ENCODE results near the gene BMPR1A.
"Not testable (repeated sequence)": the region's sequence is repeated elsewhere in the genome, so short reads cannot be mapped to it uniquely, and the experiment has no call there.

BMPR1A gene

DNA sequence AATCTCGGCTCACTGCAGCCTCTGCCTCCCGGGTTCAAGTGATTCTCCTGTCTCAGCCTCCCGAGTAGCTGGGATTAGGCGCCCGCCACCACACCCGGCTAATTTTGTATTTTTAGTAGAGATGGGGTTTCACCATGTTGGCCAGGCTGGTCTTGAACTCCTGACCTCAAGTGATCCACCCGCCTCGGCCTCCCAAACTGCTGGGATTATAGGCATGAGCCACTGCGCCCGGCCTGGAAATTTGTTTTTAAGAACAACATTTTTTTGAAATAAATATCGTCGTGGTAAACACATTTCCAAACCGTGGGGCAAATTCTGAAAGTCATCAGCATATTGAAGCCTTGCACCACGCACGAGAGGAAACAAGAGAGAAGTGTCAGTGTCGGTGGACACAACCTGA, 183.7 kb downstream of the BMPR1A start:
- DNase-seq (ENCODE audit: low read depth in 3 of 3) = not testable (repeated sequence)

GRCh38 chr10:86940677-86941076, 184.3 kb downstream of the BMPR1A start:
- no peak for DNase-seq (ENCODE audit: low read depth in 3 of 3)

- no peak for DNase-seq (ENCODE audit: low read depth in 3 of 3)
Measured at GRCh38 chr10:86941426-86941825, 185.0 kb downstream of the BMPR1A start.

DNA sequence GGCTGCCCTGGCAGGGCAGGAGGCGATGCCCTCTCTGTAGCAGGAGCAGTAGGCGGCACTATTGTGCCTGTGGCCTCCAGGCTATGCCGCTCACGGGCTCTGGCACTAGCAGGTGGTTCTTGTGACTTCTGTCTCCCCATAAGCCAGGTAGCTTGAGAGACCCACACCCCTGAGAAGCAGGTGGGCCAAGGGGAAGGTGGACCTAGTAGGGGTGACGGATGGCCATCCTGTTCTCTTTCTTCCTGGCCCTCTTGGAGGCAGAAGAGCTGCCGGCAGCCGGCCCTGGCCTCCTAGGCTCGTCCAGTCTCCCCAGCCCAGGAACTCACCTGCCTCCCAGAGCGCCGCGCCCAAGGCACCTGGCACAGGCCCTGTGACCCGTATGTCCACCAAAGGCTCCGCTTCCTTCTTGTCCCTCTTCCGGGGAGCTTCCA, 185.6 kb downstream of the BMPR1A start:
- DNase-seq (ENCODE audit: low read depth in 3 of 3) = no peak

DNA sequence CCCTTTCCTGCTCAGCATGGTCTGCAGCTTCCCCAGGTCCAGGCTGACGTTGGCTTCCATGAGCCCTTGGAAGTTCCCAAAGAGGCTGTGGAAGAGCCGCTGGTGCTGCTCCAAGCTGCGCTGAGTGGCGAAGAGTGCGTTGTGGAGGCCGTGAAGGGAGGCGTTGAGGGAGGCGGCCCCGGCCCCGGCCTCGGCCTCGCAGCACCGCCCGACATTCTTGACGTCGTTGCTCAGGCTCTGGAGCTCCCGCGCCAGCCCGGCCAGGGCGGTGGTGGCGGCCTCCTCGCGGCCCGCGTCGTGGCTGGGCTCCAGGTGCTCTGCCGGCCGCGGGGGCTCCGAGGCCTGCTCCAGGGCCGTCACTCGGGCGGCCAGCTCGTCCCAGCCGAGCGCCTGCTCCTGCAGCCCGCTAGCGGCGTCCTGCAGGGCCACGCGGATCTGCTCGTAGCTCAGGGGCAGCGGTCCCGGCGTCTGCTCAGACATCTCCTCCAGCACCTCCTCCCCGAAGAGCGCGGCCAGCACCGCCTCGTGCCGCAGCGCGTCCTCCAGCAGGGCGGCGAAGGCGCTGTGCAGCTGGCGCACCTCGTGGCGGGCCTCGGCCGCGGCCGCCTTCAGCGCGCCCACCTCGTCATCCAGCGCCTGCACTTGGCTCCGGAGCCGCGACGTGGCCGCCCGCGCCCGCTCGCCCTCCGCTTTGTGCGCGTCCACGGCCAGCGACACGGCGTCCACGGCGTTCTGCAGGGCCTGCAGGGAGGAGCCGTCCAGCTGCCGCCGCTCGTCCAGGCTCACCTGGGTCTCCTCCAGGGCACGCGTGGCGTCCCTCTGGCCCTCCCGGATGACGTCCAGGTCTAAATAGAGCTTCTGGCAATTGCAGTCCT, 186.3 kb downstream of the BMPR1A start:
- DNase-seq (ENCODE audit: low read depth in 3 of 3) = no peak

DNA sequence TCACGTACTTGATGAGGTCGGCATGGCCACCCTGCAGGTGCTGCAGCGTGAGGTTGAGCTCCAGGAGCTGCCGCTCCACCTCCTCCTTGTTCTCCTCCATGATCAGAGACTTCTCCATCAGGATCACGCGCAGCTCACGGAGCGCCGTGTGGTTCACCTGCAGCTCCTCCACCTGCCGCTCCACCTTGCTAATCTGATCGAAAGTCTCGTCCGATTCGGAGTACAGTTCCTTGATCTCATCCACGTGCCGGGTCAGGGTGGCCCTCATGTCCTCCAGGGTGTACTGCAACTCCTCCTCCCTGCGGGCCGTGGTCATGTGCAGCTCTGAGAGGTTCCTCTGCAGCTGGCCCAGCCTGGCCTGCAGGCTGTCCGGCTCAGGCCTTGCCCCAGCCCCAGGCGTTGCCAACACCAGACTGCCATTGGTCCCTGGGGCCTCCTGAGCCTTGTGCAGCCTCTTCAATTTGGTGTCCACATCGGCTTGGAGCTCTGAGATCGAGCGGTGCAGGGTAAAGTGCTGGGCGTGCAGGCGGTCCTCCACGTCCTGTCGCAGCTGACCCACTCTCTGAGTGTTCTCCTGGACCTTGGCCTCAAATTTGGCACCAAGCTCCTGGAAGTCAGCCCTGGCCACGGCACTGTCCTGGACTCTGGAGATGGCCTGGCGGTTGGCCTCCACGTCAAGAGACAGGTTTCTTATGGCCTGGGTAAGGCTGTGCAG, 187.1 kb downstream of the BMPR1A start:
- no peak for DNase-seq (ENCODE audit: low read depth in 3 of 3)

- no peak for DNase-seq (ENCODE audit: low read depth in 3 of 3)
Measured at GRCh38 chr10:86944031-86944419, 187.6 kb downstream of the BMPR1A start.

GRCh38 chr10:86944471-86944870, 188.1 kb downstream of the BMPR1A start:
- no peak for DNase-seq (ENCODE audit: low read depth in 3 of 3)

- no peak for DNase-seq (ENCODE audit: low read depth in 3 of 3)
Measured at GRCh38 chr10:86944907-86945306, 188.5 kb downstream of the BMPR1A start.

GRCh38 chr10:86945361-86946212, 189.2 kb downstream of the BMPR1A start:
- no peak for DNase-seq (ENCODE audit: low read depth in 3 of 3)

- DNase-seq (ENCODE audit: low read depth in 3 of 3) = no peak
Measured at GRCh38 chr10:86946213-86947155, 190.1 kb downstream of the BMPR1A start.

DNA sequence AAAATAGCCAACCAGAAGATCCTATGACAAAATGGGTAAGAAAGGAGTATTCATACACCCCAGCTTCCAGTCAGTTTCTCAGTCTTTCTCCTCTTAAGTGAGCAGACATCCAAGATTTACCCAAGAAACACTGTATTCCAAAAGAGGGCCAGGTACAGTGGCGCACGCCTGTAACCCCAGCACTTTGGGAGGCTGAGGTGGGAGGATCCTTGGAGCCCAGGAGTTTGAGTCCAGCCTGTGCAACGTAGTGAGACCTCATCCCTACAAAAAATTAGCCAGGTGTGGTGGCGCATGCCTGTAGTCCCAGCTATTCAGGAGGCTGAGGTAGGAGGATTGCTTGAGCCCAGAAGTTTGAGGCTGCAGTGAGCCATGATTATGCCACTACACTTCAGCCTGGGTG, 191.4 kb downstream of the BMPR1A start:
- not testable (repeated sequence) for DNase-seq (ENCODE audit: low read depth in 3 of 3)

GRCh38 chr10:86950349-86950748, 193.9 kb downstream of the BMPR1A start:
- DNase-seq (ENCODE audit: low read depth in 3 of 3) = no peak

DNA sequence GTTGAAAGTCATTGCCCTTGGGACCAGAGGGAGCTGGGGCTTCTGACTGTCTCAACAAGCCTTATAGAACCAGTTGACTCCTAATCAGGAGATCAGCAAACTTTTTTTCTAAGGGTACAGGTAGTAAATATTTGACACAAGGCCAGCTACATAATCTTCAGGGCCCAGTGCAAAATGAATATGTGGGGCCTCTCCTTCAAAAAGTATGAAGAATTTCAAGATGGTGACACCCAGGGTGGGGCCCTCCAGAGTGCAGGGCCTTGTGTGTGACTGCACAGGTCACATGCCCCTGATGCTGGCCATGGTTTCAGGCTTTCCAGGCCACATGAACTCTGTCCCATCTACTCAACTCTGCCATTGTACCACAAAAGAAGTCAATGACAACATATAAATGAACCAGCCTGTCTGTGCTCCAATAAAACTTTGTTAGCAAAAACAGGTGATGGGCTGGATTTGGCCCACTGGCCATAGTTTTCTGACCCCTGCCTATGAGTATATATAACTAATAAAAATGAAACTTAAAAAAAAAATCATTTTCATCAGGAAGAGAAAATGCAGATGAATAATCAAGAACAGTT, 194.9 kb downstream of the BMPR1A start:
- DNase-seq (ENCODE audit: low read depth in 3 of 3) = no peak

DNA sequence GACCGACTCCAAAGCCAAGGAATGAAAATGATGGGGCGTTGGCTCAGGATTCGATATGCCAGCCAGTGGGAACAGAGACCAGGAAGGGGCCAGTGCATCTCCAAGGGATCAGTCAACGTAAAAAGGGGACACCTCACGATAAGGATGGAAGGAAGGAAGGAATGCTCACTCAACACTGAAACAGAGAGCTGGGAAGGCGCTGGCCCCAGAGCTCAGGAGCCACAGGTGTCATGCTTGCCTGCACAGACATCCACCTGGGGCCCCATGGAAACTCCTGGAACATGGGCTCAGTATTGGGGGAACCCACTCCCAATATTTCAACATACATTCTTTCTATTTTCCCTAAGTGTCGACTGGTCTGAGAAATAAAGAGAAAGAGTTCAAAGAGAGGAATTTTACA, 195.7 kb downstream of the BMPR1A start:
- DNase-seq (ENCODE audit: low read depth in 3 of 3) = no peak

GRCh38 chr10:86952697-86953096, 196.3 kb downstream of the BMPR1A start:
- not testable (repeated sequence) for DNase-seq (ENCODE audit: low read depth in 3 of 3)

- DNase-seq (ENCODE audit: low read depth in 3 of 3) = no peak
Measured at GRCh38 chr10:86953747-86954680, 197.6 kb downstream of the BMPR1A start.

- DNase-seq (ENCODE audit: low read depth in 3 of 3) = no peak
Measured at GRCh38 chr10:86954681-86955500, 198.5 kb downstream of the BMPR1A start.

Data from stimulated activated CD4-positive, alpha-beta T cell treated with anti-CD3 and anti-CD28 coated beads, TNF-alpha, amount 100 ng/mL, for 4 hours (primary cell).